Thyroid gland (tissue), 4 donors: ENCODE measurements around the gene STX5. TPM values are rescaled to one million over a fixed set of nuclear protein-coding genes. Genes with fewer than 3 reads are reported as not detected.
"Not testable (repeated sequence)": the region's sequence is repeated elsewhere in the genome, so short reads cannot be mapped to it uniquely, and the experiment has no call there.

ENCODE experiments used
- DNase-seq, 2 donors: peaks; one replicate each; pipeline ENCODE4 v3.0.0-alpha.2; 2019
- H3K27ac ChIP-seq, 3 donors: fragments of 200-600 bp; sonication (generic); 1 replicate in 2 of 3; 2 replicates in 1 of 3; pipeline ENCODE4 v1.5.1; 2016 to 2019; ENCODE audit warnings: mild to moderate bottlenecking in 1 of 3, moderate library complexity in 1 of 3
- H3K27me3 ChIP-seq: fragments of 200-600 bp; sonication (generic); one replicate; pipeline ENCODE4 v1.5.1; 2019
- H3K36me3 ChIP-seq, 2 donors: fragments of 200-600 bp; sonication (generic); one replicate each; pipeline ENCODE4 v1.5.1; 2016 to 2019
- H3K4me1 ChIP-seq, 2 donors: fragments of 200-600 bp; sonication (generic); one replicate each; pipeline ENCODE4 v1.5.1; 2017 to 2019
- H3K4me3 ChIP-seq, 3 donors: fragments of 200-600 bp; sonication (generic); replicated peaks in 1 of 3; 1 replicate in 2 of 3; 2 replicates in 1 of 3; pipeline ENCODE4 v1.5.1; 2016; ENCODE audit warnings: mild to moderate bottlenecking in 1 of 3
- H3K9me3 ChIP-seq: fragments of 200-600 bp; sonication (generic); one replicate; pipeline ENCODE4 v1.5.1; 2017
- CTCF ChIP-seq, 6 experiments: fragments of 200-600 bp in 3 of 6; fragments of 450-650 bp in 3 of 6; sonication (generic) in 3 of 6; IDR thresholded peaks; one replicate each; pipeline ENCODE4 v1.5.1; 2016 to 2019; ENCODE audit warnings: antibody characterized with exemption in 6 of 6, mild to moderate bottlenecking in 2 of 6, inconsistent platforms in 1 of 6, moderate library complexity in 1 of 6
- POLR2A ChIP-seq, 2 donors: fragments of 450-650 bp; IDR thresholded peaks; one replicate each; pipeline ENCODE4 v1.6.1; 2017; ENCODE audit warnings: antibody characterized with exemption in 2 of 2, mild to moderate bottlenecking in 2 of 2, moderate library complexity in 1 of 2
- WGBS, 2 donors: methylation state at CpG; one replicate each; pipeline ENCODE4 v1.1.5; 2017; 5-methylcytosine and 5-hydroxymethylcytosine counted together
- intact Hi-C: fragments of 100-400 bp; cut with DNase I; formaldehyde crosslinking; loops from one replicate; pipeline ENCODE4 v1.15.1; 2023
- total RNA-seq, 4 donors: library from RNA; depleted of rRNA; stranded (reverse); fragments of >200 nt; gene quantifications; one replicate each; pipeline ENCODE4 v1.2.3, GENCODE V29; 2016

STX5 gene
- total RNA-seq, 4 donors from 2014 or later, result 26.3 to 62.8 (median 56.7) TPM

DNA sequence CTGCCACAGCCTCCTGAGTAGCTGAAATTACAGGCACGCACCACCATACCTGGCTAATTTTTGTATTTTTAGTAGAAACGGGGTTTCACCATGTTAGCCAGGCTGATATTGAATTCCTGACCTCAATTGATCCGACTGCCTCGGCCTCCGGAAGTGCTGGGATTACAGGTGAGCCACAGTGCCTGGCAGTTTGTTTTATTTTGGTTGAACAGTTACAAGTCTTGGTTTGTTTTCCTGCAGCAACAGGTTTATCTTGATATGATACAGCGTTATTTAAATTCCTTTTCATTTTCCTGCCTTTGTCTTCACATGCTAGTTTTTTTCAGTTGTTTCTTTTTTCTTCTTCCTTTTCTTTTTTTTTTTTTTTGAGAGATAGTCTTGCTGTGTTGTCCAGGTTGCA lies 44.9 kb upstream of the STX5 start:
- 94 to 95% methylated on average over 6 of the region's 6 CpGs for WGBS, 2 donors

GRCh38 chr11:62875698-62876478 lies 44.0 kb upstream of the STX5 start:
- H3K4me1 ChIP-seq, result peaks cover 17 to 19% of the 10 kb centered on the region in 2 donors
- no peak for DNase-seq
- intact Hi-C loops, result no loop called here
- no peak overlapping the region for H3K4me3 ChIP-seq
- no peak overlapping the region for H3K27ac ChIP-seq
- H3K36me3 ChIP-seq, result no peaks in the 10 kb centered on the region
- H3K9me3 ChIP-seq, result no peaks in the 10 kb centered on the region
- H3K27me3 ChIP-seq, result no peaks in the 10 kb centered on the region
- WGBS, 2 donors, result 84 to 89% methylated on average over 5 to 7 of the region's 7 CpGs
- TF ChIP-seq POLR2A (IDR thresholded peaks at IDR 0.05) (no peak), CTCF (IDR thresholded peaks at IDR 0.05) (no peak)

More for the DNA sequence above, 44.9 kb upstream of the STX5 start:
- DNase-seq, result no peak
- Histone ChIP-seq H3K4me3 (no peak overlapping the region), H3K27me3 (no peaks in the 10 kb centered on the region), H3K36me3 (no peaks in the 10 kb centered on the region), H3K4me1 (peaks cover 17 to 19% of the 10 kb centered on the region in 2 donors), H3K27ac (no peak overlapping the region), H3K9me3 (no peaks in the 10 kb centered on the region)
- intact Hi-C loops, result no loop called here
- TF ChIP-seq POLR2A (IDR thresholded peaks at IDR 0.05) (no peak), CTCF (IDR thresholded peaks at IDR 0.05) (no peak)

GRCh38 chr11:62874851-62875250 lies 43.0 kb upstream of the STX5 start:
- Histone ChIP-seq H3K4me1 (peaks cover 13 to 15% of the 10 kb centered on the region in 2 donors), H3K36me3 (no peaks in the 10 kb centered on the region), H3K9me3 (no peaks in the 10 kb centered on the region), H3K27ac (no peak overlapping the region), H3K4me3 (no peak overlapping the region), H3K27me3 (no peaks in the 10 kb centered on the region)
- TF ChIP-seq CTCF (IDR thresholded peaks at IDR 0.05), result no peak
- no peak for TF ChIP-seq POLR2A (IDR thresholded peaks at IDR 0.05)
- WGBS, 2 donors, result 92 to 97% methylated on average over 7 of the region's 7 CpGs
- intact Hi-C loops, result no loop called here
- no peak for DNase-seq

GRCh38 chr11:62865635-62866034 lies 33.8 kb upstream of the STX5 start:
- TF ChIP-seq CTCF (IDR thresholded peaks at IDR 0.05) (no peak), POLR2A (IDR thresholded peaks at IDR 0.05) (no peak)
- H3K27me3 ChIP-seq, result no peaks in the 10 kb centered on the region
- DNase-seq, result no peak
- no peak overlapping the region for H3K4me3 ChIP-seq
- no peak overlapping the region for H3K27ac ChIP-seq
- no peaks in the 10 kb centered on the region for H3K4me1 ChIP-seq
- H3K9me3 ChIP-seq, result no peaks in the 10 kb centered on the region
- WGBS, 2 donors, result 87 to 91% methylated on average over 6 of the region's 6 CpGs
- intact Hi-C loops, result loop anchor here (10.0 kb wide), 1 partner anchor 471 kb away; no protein-coding TSS in a partner anchor
- no peaks in the 10 kb centered on the region for H3K36me3 ChIP-seq

GRCh38 chr11:62863687-62864335 lies 32.0 kb upstream of the STX5 start:
- Histone ChIP-seq H3K27ac (no peak overlapping the region), H3K9me3 (no peaks in the 10 kb centered on the region), H3K36me3 (no peaks in the 10 kb centered on the region), H3K4me1 (no peaks in the 10 kb centered on the region), H3K4me3 (no peak overlapping the region), H3K27me3 (no peaks in the 10 kb centered on the region)
- intact Hi-C loops, result loop anchor here (5.0 to 10.0 kb wide), 2 partner anchors 77 to 469 kb away; partner anchors contain the start of gene TMEM179B
- no peak for DNase-seq
- TF ChIP-seq CTCF (IDR thresholded peaks at IDR 0.05), result no peak
- no peak for TF ChIP-seq POLR2A (IDR thresholded peaks at IDR 0.05)
- 75 to 87% methylated on average over 4 of the region's 4 CpGs for WGBS, 2 donors

DNA sequence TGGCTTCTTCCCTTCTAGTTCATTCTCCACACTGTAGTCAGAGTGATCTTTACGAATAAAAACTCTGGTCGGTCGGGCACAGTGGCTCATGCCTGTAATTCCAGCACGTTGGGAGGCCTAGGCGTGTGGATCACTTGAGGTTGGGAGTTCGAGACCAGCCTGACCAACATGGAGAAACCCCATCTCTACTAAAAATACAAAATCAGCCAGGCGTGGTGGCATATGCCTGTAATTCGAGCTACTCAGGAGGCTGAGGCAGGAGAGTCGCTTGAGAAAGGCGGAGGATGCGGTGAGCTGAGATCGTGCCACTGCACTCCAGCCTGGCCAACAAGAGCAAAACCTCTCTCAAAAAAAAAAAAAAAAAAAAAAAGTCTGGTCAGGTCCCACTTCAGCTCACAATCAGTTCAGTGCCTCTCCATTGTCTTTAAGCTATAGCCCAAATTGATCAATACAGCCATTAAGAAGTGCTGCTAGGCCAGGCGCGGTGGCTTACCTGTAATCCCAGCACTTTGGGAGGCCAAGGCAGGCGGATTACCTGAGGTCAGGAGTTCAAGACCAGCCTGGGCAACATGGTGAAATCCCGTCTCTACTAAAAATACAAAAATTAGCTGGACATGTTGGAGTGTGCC lies 29.8 kb upstream of the STX5 start:
- intact Hi-C loops, result loop anchor here (5.0 to 10.0 kb wide), 2 partner anchors 74 to 467 kb away; partner anchors contain the start of gene TMEM179B
- DNase-seq, H3K4me1 ChIP-seq, H3K27me3 ChIP-seq, H3K27ac ChIP-seq, H3K9me3 ChIP-seq, H3K36me3 ChIP-seq, H3K4me3 ChIP-seq: not testable (repeated sequence)
- 76 to 83% methylated on average over 16 of the region's 16 CpGs for WGBS, 2 donors
